DND-41 (cell line): ENCODE results near the gene CDKN1C.

Experiments
- ATAC-seq: fragments of 200-7000 bp; cut with Tn5 transposase; 3 replicates; pipeline ENCODE4 v1.9.1; 2021; ENCODE audit warnings: low read depth; ENCODE audit not compliant: insufficient read depth
- DNase-seq: peaks from one replicate; pipeline ENCODE4 v3.0.0-alpha.2; 2020
- H2AFZ ChIP-seq: 2 replicates; pipeline ENCODE4 v1.6.0; 2012; ENCODE audit warnings: low read depth, low read length
- H3K27ac ChIP-seq: 2 replicates; pipeline ENCODE4 v1.5.1; 2012; ENCODE audit warnings: low read length, inconsistent platforms
- H3K27me3 ChIP-seq: fragments of 200-600 bp; sonication (generic); 2 replicates; pipeline ENCODE4 v1.6.0; 2012; ENCODE audit warnings: low read length, mild to moderate bottlenecking, inconsistent platforms; ENCODE audit not compliant: insufficient read depth, poor library complexity
- H3K36me3 ChIP-seq: 2 replicates; pipeline ENCODE4 v1.5.1; 2012; ENCODE audit warnings: low read length, inconsistent platforms; ENCODE audit not compliant: insufficient read depth
- H3K4me1 ChIP-seq: 2 replicates; pipeline ENCODE4 v1.5.1; 2012; ENCODE audit warnings: mild to moderate bottlenecking, low read length; ENCODE audit not compliant: insufficient read depth
- H3K4me2 ChIP-seq: 2 replicates; pipeline ENCODE4 v1.6.0; 2012; ENCODE audit warnings: mild to moderate bottlenecking, moderate library complexity, low read length, inconsistent platforms; ENCODE audit not compliant: insufficient read depth
- H3K4me3 ChIP-seq, 2 experiments: fragments of 200-600 bp in 1 of 2; shearing (Covaris generic) in 1 of 2; 2 replicates each; pipeline ENCODE4 v1.5.1; 2012 to 2016; ENCODE audit warnings: inconsistent platforms in 2 of 2, low read length in 2 of 2, mild to moderate bottlenecking in 2 of 2, low read depth in 1 of 2, moderate library complexity in 1 of 2
- H3K79me2 ChIP-seq: 2 replicates; pipeline ENCODE4 v1.6.0; 2012; ENCODE audit warnings: low read length, inconsistent platforms; ENCODE audit not compliant: insufficient read depth
- H3K9ac ChIP-seq: 2 replicates; pipeline ENCODE4 v1.6.0; 2012; ENCODE audit warnings: low read depth, mild to moderate bottlenecking, inconsistent platforms, low read length, moderate library complexity
- H3K9me3 ChIP-seq: 2 replicates; pipeline ENCODE4 v1.5.1; 2012; ENCODE audit warnings: low read length, moderate library complexity, mild to moderate bottlenecking, inconsistent platforms; ENCODE audit not compliant: insufficient read depth, severe bottlenecking
- H4K20me1 ChIP-seq: 2 replicates; pipeline ENCODE4 v1.6.0; 2012; ENCODE audit warnings: low read length; ENCODE audit not compliant: insufficient read depth
- EZH2 ChIP-seq: IDR thresholded peaks from 3 replicates; pipeline ENCODE4 v1.6.1; 2012; ENCODE audit warnings: borderline replicate concordance, low read depth, mild to moderate bottlenecking, moderate library complexity, low read length, inconsistent platforms; ENCODE audit not compliant: severe bottlenecking
- TF ChIP-seq, protein P1 (sequence below): IDR thresholded peaks from 2 replicates; pipeline ENCODE4 v1.5.1; 2012; ENCODE audit warnings: borderline replicate concordance, low read length, moderate library complexity, mild to moderate bottlenecking; ENCODE audit not compliant: poor library complexity, severe bottlenecking; ENCODE audit errors: extremely low read depth

CDKN1C gene

GRCh38 chr11:2838091-2838490, 47.5 kb downstream of the CDKN1C start:
- no peak for ATAC-seq

GRCh38 chr11:2837651-2838050, 47.9 kb downstream of the CDKN1C start:
- Histone ChIP-seq H3K36me3 (no peaks in the 10 kb centered on the region), H3K9ac (no peak overlapping the region), H3K4me2 (no peak overlapping the region)

More at GRCh38 chr11:2838091-2838490, 47.5 kb downstream of the CDKN1C start:
- H3K4me1 ChIP-seq = no peaks in the 10 kb centered on the region
- H3K27me3 ChIP-seq = no peaks in the 10 kb centered on the region
- H3K36me3 ChIP-seq = no peaks in the 10 kb centered on the region
- no peak overlapping the region for H3K4me3 ChIP-seq
- 0 out of 2 replicates have a peak, but pooled peaks cover 4% of the 10 kb centered on the region for H4K20me1 ChIP-seq
- H3K4me2 ChIP-seq = no peak overlapping the region
- H3K9ac ChIP-seq = no peak overlapping the region
- TF ChIP-seq EZH2 = no peak
- TF ChIP-seq, protein P1, sequence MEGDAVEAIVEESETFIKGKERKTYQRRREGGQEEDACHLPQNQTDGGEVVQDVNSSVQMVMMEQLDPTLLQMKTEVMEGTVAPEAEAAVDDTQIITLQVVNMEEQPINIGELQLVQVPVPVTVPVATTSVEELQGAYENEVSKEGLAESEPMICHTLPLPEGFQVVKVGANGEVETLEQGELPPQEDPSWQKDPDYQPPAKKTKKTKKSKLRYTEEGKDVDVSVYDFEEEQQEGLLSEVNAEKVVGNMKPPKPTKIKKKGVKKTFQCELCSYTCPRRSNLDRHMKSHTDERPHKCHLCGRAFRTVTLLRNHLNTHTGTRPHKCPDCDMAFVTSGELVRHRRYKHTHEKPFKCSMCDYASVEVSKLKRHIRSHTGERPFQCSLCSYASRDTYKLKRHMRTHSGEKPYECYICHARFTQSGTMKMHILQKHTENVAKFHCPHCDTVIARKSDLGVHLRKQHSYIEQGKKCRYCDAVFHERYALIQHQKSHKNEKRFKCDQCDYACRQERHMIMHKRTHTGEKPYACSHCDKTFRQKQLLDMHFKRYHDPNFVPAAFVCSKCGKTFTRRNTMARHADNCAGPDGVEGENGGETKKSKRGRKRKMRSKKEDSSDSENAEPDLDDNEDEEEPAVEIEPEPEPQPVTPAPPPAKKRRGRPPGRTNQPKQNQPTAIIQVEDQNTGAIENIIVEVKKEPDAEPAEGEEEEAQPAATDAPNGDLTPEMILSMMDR = no peak
- no peaks in the 10 kb centered on the region for H3K79me2 ChIP-seq
- no peak overlapping the region for H2AFZ ChIP-seq
- no peaks in the 10 kb centered on the region for H3K9me3 ChIP-seq
- DNase-seq = no peak
- H3K27ac ChIP-seq = no peak overlapping the region

GRCh38 chr11:2837096-2837601, 48.4 kb downstream of the CDKN1C start:
- Histone ChIP-seq H3K27ac (no peak overlapping the region), H3K4me2 (no peak overlapping the region), H3K9me3 (no peaks in the 10 kb centered on the region), H3K79me2 (no peaks in the 10 kb centered on the region), H3K9ac (no peak overlapping the region), H3K4me3 (no peak overlapping the region), H2AFZ (no peak overlapping the region), H3K27me3 (no peaks in the 10 kb centered on the region), H4K20me1 (peaks cover 4% of the 10 kb centered on the region; the same call in 1 of the 2 replicates), H3K36me3 (no peaks in the 10 kb centered on the region), H3K4me1 (no peaks in the 10 kb centered on the region)
- no peak for DNase-seq
- no peak for ATAC-seq
- TF ChIP-seq EZH2 = no peak
- TF ChIP-seq, protein P1 = no peak

More at GRCh38 chr11:2837651-2838050, 47.9 kb downstream of the CDKN1C start:
- H3K9me3 ChIP-seq = no peaks in the 10 kb centered on the region
- H4K20me1 ChIP-seq = peaks cover 4% of the 10 kb centered on the region; the same call in 1 of the 2 replicates
- ATAC-seq (no peak), DNase-seq (no peak)
- H3K79me2 ChIP-seq = no peaks in the 10 kb centered on the region
- H3K4me3 ChIP-seq = no peak overlapping the region
- no peak overlapping the region for H3K27ac ChIP-seq
- no peaks in the 10 kb centered on the region for H3K27me3 ChIP-seq
- no peaks in the 10 kb centered on the region for H3K4me1 ChIP-seq
- no peak for TF ChIP-seq EZH2
- TF ChIP-seq, protein P1 = no peak
- no peak overlapping the region for H2AFZ ChIP-seq
